HG03135 (cell line): Measurements from ENCODE around the gene ARHGAP9.
A peak's percentile ranks its signal among the peaks of the same experiment; 100 is the strongest.

Experiments used
- ATAC-seq: cut with Tn5 transposase; IDR thresholded peaks from one replicate; pipeline ENCODE4 v1.9.1; 2021; ENCODE audit warnings: mild to moderate bottlenecking, moderate library complexity; ENCODE audit not compliant: unreplicated experiment

Gene ARHGAP9

DNA sequence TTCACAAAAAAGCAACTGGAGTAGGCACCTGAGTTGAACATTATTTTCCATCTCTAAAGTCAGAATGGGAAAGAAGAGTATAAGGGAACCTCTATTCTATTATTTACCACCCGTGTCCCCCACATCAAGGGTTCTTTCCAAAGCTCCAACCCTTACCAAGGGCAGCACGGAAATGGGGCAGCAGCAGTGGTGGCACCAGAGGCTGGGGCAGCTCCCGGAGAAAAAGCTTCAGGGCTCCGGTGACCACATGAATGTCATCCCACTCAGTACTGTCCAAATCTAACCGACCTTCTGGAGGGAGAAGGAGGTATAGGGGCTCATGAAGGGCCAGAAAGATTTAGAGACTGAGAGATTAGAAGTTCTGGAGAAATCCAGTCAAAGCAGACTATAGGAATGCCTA is 5.8 kb downstream of the ARHGAP9 start:
- no peak for ATAC-seq

DNA sequence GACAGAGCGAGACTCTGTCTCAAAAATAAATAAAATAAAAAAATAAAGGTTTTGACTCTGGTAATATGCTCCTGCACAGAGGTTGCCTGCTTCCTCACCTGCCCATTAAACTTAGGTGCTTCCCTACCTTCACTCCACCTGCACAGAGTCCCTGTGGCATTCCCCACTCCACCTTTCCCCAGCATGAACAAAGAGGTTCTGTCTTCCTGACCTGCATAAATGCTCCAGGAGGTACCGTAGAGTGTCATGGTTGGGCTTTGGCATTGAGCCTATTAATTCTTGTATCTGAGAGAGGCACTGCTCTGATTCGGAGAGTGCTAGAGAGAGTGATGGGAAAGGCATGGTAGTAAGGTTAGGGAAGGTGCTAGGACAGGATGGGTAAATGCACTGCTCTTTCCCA is 6.3 kb downstream of the ARHGAP9 start:
- ATAC-seq, result no peak

DNA sequence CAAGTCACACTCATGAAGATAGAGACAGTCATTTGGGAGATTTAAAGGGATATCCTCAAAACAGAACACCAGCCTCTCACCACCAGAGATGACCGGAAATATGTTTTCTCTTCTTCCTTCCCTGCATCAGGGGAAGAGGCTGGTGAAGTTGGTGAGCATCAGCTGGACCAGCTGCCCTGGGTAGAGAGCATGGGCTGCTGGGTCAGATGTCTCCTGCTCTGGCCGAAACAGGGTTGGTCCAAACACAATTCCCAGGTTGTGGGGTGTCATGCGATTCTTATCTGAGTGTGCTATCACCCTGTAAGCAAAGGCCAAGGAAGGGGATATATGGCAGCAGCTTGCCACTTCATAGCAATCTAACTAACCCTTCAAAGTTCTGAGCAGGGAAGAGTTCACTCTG is 7.3 kb downstream of the ARHGAP9 start:
- no peak for ATAC-seq

DNA sequence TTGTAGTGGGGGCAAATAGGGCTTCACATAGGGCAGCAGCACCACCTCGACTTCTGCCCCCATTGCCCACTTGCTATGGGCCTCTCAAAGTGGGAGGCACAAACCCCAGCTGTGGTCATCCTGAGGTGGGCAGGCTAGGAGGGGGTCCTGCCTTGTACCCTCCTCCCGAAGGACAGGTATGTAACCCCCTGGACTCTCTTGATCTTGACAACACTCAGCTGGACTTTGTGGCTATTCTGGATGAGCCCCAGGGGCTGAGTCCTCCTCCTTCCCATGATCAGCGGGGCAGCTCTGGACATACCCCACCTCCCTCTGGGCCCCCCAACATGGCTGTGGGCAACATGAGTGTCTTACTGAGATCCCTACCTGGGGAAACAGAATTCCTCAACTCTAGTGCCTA is 8.0 kb downstream of the ARHGAP9 start:
- ATAC-seq, result no peak

DNA sequence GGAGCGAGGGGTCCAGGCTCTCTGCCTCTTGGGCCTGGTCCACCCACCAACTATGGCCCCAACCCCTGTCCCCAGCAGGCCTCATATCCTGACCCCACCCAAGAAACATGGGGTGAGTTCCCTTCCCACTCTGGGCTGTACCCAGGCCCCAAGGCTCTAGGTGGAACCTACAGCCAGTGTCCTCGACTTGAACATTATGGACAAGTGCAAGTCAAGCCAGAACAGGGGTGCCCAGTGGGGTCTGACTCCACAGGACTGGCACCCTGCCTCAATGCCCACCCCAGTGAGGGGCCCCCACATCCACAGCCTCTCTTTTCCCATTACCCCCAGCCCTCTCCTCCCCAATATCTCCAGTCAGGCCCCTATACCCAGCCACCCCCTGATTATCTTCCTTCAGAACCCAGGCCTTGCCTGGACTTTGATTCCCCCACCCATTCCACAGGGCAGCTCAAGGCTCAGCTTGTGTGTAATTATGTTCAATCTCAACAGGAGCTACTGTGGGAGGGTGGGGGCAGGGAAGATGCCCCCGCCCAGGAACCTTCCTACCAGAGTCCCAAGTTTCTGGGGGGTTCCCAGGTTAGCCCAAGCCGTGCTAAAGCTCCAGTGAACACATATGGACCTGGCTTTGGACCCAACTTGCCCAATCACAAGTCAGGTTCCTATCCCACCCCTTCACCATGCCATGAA is 8.6 kb downstream of the ARHGAP9 start:
- ATAC-seq, result no peak

DNA sequence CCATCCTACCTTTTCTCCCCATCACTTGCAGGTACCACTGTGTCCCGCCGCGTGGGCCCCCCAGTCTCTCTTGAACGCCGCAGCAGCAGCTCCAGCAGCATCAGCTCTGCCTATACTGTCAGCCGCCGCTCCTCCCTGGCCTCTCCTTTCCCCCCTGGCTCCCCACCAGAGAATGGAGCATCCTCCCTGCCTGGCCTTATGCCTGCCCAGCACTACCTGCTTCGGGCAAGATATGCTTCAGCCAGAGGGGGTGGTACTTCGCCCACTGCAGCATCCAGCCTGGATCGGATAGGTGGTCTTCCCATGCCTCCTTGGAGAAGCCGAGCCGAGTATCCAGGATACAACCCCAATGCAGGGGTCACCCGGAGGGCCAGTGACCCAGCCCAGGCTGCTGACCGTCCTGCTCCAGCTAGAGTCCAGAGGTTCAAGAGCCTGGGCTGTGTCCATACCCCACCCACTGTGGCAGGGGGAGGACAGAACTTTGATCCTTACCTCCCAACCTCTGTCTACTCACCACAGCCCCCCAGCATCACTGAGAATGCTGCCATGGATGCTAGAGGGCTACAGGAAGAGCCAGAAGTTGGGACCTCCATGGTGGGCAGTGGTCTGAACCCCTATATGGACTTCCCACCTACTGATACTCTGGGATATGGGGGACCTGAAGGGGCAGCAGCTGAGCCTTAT is 9.2 kb downstream of the ARHGAP9 start:
- no peak for ATAC-seq

DNA sequence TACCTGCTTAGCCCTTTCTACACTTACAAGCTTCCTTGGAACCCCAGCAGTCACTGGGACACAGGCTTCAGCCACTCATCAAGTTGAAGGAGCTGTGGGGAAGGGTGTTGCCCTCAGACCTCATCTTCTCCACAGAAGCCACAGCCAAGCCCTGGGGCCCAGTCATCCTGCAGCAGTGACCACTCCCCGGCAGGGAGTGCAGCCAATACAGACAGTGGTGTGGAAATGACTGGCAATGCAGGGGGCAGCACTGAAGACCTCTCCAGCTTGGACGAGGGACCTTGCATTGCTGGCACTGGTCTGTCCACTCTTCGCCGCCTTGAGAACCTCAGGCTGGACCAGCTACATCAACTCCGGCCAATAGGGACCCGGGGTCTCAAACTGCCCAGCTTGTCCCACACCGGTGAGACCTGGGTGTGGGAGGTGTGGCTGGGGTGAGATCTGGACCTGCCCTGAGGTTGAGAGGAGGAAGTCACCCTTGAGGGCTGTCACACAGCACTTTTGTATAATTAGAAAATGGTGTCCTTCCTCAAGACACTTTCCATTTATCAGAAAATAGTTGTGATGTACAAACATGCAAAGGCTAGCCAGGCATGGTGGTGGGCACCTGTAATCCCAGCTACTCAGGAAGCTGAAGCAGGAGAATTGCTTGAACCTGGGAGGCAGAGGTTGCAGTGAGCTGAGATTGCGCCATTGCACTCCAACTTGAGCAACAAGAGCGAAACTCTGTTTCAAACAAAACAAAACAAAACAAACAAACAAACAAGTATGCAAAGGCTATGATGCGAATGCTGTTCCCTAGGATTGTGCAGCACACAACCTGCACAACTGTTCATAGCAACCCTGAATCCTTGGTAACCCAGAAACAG is 10.1 kb downstream of the ARHGAP9 start:
- ATAC-seq, result no peak

DNA sequence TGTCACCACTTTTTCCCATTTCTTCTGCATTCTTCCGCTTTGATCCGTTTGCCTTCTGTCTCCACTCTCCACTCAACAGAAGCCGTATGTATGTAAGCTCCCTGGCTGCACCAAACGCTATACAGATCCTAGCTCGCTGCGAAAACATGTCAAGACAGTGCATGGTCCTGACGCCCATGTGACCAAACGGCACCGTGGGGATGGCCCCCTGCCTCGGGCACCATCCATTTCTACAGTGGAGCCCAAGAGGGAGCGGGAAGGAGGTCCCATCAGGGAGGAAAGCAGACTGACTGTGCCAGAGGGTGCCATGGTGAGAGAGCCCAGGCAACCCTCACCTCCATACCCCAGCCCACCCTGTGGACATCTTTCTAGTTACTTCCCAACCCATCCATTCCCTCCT is 11.8 kb downstream of the ARHGAP9 start:
- no peak for ATAC-seq

DNA sequence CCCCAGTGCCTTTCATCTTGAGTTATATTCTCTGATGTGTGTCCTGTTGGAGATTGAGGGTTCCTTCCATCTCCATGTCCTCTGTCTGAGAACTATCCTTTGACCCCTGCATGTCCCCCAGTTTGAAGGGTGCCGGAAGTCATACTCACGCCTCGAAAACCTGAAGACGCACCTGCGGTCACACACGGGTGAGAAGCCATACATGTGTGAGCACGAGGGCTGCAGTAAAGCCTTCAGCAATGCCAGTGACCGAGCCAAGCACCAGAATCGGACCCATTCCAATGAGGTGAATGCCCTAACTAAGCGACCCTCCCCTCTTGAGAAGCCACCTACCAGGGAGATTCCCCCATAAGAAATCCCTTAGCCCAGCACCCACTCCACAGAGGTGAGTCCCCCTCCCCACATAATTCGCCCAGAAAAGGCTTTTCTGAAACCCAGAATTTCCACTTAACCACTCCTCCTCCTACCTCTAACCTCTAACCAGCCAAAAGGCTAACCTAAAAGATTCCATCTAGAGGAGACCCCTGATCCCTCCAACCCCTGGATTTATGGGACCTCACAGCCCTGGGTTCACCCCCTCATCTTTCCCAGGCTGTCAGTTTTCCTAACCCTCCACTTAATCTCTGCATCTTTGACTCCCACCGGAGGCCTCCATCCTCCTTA is 12.3 kb downstream of the ARHGAP9 start:
- ATAC-seq, result no peak

DNA sequence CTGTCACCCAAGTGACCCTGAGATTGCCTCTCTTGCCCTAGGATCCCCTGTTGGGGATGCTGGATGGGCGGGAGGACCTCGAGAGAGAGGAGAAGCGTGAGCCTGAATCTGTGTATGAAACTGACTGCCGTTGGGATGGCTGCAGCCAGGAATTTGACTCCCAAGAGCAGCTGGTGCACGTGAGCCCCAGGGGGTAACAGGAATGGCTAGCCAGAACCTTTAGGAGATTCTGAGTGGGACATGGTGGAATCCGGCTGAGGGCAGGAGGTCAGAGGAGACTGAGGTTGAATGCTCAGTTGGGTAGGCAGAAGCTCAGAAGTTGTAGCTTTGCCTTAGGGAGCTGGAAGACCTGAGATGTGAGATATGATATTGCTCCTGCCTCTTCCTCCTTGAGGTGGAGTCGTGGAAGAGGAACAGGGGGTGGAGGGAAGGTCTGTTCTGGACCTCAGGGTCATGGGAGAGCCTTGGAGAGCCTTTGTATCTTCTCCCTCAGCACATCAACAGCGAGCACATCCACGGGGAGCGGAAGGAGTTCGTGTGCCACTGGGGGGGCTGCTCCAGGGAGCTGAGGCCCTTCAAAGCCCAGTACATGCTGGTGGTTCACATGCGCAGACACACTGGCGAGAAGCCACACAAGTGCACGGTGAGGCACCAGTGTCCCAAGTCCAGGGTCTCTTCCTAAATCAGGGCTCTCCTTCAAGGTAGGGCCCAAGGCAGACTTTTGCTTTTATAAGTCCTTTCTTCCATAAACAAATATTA is 13.7 kb downstream of the ARHGAP9 start:
- ATAC-seq, result no peak

DNA sequence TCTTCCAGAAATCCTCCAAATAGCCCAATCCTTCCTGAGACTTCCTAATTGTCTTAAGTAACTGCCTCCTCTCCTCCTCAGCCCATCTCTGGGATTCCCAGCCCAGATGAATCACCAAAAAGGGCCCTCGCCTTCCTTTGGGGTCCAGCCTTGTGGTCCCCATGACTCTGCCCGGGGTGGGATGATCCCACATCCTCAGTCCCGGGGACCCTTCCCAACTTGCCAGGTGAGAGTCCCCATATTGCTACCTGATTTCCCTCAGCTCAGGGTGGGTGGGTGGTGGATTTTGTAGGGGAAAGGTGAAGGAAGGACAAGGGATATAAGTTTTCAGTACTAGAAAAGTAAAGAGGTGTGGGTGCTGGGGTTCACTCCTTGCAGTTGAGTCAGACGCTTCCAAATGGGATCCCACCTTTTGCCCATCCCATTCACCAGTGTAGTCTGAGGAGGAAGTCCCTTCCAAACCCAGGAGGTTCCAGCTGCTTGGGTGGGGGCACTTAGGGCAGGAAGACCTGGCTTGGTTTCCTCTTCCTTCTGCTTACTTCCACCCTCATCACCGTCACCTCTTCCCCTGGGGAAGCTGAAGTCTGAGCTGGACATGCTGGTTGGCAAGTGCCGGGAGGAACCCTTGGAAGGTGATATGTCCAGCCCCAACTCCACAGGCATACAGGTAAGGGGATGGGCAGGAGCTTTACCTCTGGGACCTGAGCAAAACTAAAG is 14.5 kb downstream of the ARHGAP9 start:
- no peak for ATAC-seq

DNA sequence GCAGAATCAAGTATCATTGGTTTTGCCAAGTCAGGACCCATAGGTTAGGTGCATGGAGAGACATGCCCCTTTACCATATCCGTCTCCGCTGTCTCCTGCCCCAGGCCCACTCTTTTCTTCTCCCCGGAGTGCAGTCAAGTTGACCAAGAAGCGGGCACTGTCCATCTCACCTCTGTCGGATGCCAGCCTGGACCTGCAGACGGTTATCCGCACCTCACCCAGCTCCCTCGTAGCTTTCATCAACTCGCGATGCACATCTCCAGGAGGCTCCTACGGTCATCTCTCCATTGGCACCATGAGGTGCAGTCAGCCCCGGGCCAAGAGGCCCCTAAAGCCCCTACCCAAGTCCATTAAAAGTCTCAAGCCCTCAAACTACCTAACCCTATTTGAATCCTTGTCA is 15.1 kb downstream of the ARHGAP9 start:
- ATAC-seq, result no peak

DNA sequence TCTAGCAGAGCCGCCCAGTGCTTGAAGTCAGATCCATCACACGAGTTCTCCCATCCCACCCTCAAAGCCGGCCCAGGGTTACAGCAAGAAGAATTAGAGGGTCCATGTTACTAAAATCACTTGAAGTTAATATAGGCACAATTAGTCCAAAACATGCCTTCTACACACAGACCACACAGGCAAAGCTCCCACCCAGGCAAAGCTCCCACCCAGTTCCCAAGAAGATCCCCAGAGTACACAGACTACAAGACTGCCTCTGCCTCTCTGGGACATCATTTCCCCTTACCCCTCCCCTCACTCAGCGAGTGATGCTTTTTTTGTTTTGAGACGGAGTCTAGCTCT is 16.8 kb downstream of the ARHGAP9 start:
- no peak for ATAC-seq

DNA sequence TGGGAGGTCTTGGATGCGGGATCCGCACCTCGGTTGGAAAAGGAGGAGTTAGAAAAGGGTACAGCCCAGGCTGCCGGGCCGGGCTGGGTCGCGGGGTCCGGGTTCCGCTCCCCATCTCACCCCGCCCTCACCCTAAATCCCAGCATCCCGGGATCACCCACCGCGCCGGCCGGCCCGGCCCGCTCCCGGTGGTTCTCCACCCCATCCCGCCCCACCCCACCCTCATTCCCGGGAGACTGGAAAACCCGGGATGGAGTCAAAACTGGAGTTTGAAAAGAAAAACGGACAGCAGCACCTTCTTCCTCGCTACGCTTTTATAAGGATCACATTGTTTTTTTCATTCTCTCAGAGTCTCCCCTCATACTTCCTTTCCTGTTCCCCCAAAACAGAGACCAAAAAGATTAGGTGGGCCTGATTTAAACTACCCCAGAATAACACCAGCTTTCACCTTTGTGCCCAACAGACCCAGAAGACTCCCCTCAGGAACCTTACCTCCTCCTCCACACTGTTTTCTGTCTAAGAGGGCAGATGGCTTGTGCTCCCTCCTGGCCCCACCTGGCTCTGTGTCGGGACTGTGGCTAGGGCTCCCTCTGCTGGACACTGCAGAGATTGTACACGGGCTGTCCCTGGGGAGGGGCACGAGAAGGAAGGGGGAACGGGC is 17.3 kb downstream of the ARHGAP9 start:
- ATAC-seq, result peak; percentile 68

DNA sequence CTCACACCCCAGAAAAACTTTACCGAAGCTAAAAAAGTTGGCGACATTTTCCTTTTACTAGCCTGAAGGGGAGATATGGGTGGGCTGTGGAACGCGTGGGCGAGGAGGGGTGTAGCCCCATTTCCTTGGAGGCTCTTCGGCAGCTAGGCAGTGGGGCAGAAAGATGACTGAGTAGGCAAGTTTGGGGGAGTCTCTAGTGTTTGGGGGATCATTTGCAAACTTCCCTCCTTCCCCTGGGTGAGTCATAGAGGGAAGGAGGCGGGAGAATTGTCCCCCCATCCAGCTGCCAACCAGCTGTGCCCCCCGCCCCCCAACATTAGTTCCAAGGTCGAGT is 17.8 kb downstream of the ARHGAP9 start:
- ATAC-seq, result no peak

DNA sequence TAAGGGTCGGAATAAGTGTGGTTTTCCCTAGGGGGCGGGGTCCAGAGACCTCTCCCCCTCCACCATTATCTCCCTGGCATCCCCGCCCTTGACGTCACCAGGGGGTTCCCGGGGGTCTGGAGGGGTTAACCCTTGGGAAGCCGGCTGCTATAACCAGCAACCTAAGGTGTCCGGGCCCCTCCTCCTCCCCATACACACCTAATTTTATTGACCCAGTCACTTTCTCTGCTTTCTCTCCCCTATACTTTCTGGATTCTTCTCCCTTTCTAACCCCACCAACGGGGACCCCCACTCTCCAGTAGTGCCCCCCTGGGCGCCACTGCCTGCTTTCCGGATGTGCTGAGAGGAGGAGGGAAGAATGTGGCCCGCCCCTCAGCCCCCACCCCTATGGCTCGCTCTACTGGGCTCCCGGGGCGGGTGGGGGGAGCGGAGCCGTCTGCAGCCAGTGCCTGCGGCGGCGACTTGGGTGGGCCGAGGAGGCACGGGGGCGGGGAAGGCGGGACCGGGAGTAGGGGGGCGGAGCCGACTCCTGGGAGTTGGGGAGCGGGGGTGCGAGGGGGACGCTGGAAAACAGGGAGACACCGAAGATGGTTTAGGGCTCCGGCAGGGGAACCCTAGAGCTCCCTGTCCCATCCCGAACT is 18.3 kb downstream of the ARHGAP9 start:
- ATAC-seq, result no peak

DNA sequence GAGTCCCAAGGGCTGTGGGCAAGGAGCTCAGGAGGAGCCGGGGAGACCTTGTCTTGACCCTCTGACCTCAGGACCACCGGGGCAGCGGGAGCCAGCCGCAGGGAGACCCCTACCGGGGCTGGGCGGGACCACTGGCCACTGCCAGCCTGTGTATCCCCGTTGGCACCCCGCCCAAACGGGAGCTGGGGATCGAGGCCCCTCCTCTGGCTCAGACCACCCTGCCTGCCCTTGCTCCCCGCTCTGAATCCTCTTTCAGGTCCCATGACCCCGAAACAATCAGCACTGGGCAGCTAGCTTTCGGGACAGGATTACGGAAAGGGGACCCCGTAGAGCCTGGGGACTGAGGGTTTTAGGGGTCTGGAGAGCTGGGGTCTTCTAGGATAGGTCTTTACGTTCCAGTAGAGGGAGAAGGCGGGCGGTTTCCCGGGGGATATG is 18.8 kb downstream of the ARHGAP9 start:
- ATAC-seq, result no peak

DNA sequence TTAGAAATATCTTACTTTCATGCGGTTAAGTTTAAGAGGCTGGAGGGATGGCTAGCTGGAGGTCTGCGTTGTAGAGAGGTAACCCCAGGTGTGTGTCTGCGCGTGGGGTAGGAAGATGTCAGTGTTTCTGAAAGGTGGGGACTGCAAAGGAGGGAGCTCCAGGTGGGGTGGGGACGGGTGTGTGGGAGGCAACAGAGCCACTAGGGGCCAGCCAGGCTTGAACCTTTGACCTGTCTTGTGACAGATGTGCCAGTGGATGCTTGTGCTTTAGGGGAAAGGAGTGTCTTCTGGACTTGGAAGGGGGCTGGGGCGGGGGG is 19.2 kb downstream of the ARHGAP9 start:
- no peak for ATAC-seq

DNA sequence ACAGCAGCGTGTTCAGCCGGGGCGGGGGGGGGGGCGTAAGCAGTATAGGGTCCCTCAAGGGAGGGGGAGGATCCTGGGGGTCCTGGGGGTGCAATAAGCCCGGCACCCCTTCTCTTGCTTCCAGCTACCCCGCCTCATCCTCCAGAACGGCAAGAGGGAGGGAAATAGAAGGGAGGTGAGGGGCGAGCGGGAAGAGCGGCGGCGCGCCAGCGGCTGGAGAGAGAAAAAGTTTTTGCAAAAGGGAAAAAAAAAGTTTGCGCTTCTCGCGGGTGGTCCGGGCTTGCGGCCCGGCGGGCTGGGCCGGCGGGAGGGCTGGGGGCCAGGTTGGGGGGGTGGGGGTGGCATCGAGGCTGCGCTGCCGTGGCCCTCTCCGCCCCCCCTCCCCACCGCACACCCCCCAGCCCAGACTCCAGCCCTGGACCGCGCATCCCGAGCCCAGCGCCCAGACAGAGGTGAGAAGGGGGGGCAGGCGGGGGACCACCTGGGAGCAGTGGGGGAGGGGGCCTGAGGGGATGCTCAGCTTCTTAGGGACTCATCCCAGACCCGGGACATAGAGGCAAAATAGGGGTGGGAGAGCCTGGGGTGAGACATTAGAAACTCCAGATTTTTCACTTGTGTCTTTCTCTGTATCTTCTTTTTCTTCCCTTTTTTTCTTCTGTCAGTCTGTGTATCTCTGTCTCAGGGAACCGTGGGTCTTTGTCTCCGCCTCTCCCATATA is 19.8 kb downstream of the ARHGAP9 start, which contains the start of gene GLI1:
Gene GLI1 (plus strand): TSS at position 36 of the 718 bp plus-strand sequence. CDS start 3,907 bp downstream, outside the sequence.
- no peak for ATAC-seq
